A673 (cell line): ENCODE data around the gene UPF1. TPM values are rescaled to one million over a fixed set of nuclear protein-coding genes. Genes with fewer than 3 reads are reported as not detected.

Source experiments
- BruUV-seq: library from RNA; stranded (reverse); fragments of 400-500 nt; replicated peaks from 2 replicates; lab custom pipeline; 2021; lab: Mats Ljungman, UMichigan
- CTCF ChIA-PET: fragments of 300-600 bp; sonication (Branson Sonifier 250); formaldehyde crosslinking; loops from one replicate; lab custom pipeline; 2022; ENCODE audit warnings: antibody characterized with exemption; lab: Charles Lee
- POLR2A ChIA-PET: fragments of 300-600 bp; sonication (Branson Sonifier 250); formaldehyde crosslinking; loops from one replicate; lab custom pipeline; 2022; ENCODE audit warnings: antibody characterized with exemption; ENCODE audit not compliant: low non-redundant PET; lab: Charles Lee
- DNase-seq: peaks from one replicate; pipeline ENCODE4 v3.0.0-alpha.2; 2015; ENCODE audit warnings: low spot score
- H3K27ac ChIP-seq: fragments of 200-600 bp; sonication (generic); 2 replicates; pipeline ENCODE4 v1.5.1; 2016; ENCODE audit warnings: mixed run types, low read depth, mild to moderate bottlenecking, mixed read lengths, antibody characterized with exemption, low read length; ENCODE audit not compliant: poor library complexity, severe bottlenecking
- H3K27me3 ChIP-seq: fragments of 200-600 bp; sonication (generic); replicated peaks from 2 replicates; pipeline ENCODE4 v1.6.1; 2017; ENCODE audit warnings: mixed run types, low read depth, mild to moderate bottlenecking, mixed read lengths, antibody characterized with exemption, low read length; ENCODE audit not compliant: insufficient read depth, poor library complexity
- H3K36me3 ChIP-seq: fragments of 200-600 bp; sonication (generic); 2 replicates; pipeline ENCODE4 v1.6.1; 2016; ENCODE audit warnings: mixed run types, mild to moderate bottlenecking, mixed read lengths, antibody characterized with exemption, low read length; ENCODE audit not compliant: insufficient read depth, poor library complexity, severe bottlenecking
- H3K4me1 ChIP-seq: fragments of 200-600 bp; sonication (generic); 2 replicates; pipeline ENCODE4 v1.6.1; 2017; ENCODE audit warnings: mixed run types, mild to moderate bottlenecking, mixed read lengths, antibody characterized with exemption, low read length; ENCODE audit not compliant: insufficient read depth, poor library complexity, severe bottlenecking
- H3K4me3 ChIP-seq: fragments of 200-600 bp; sonication (generic); 2 replicates; pipeline ENCODE4 v1.5.1; 2016; ENCODE audit warnings: low read depth, mixed run types, mild to moderate bottlenecking, mixed read lengths, low read length; ENCODE audit not compliant: poor library complexity, severe bottlenecking
- H3K9me3 ChIP-seq: fragments of 200-600 bp; sonication (generic); 2 replicates; pipeline ENCODE4 v1.6.1; 2016; ENCODE audit warnings: mixed run types, low read depth, mild to moderate bottlenecking, mixed read lengths, antibody characterized with exemption, low read length; ENCODE audit not compliant: poor library complexity, severe bottlenecking
- CTCF ChIP-seq: fragments of 300-800, 200-600 bp; sonication (generic); conservative IDR thresholded peaks from 2 replicates; pipeline ENCODE4 v1.5.1; 2017; ENCODE audit warnings: low read depth, mild to moderate bottlenecking, antibody characterized with exemption, low read length, moderate library complexity, mixed read lengths
- EZH2 ChIP-seq: fragments of 200-600 bp; sonication (generic); IDR thresholded peaks from 2 replicates; pipeline ENCODE4 v1.6.1; 2017; ENCODE audit warnings: borderline replicate concordance, low read depth, mild to moderate bottlenecking, mixed read lengths, antibody characterized with exemption, low read length; ENCODE audit not compliant: poor library complexity, severe bottlenecking
- intact Hi-C: fragments of 100-400 bp; cut with micrococcal nuclease; formaldehyde crosslinking; loops from one replicate; pipeline ENCODE4 v1.10.0; 2022; ENCODE audit not compliant: unreplicated experiment
- total RNA-seq: library from RNA; stranded (reverse); gene quantifications from 2 replicates; pipeline ENCODE4 v1.2.3, GENCODE V29; 2021

Gene UPF1
- total RNA-seq, 1 experiment from 2014 or later: 83.8 TPM

GRCh38 chr19:18834644-18834984 lies 2.9 kb downstream of the UPF1 start:
- H3K4me1 ChIP-seq: peaks cover 12% of the 10 kb centered on the region
- H3K36me3 ChIP-seq: peaks cover 21% of the 10 kb centered on the region
- no peaks in the 10 kb centered on the region for H3K27me3 ChIP-seq
- CTCF ChIA-PET: no interaction called here
- TF ChIP-seq CTCF (no peak), EZH2 (no peak)
- H3K9me3 ChIP-seq: no peaks in the 10 kb centered on the region
- POLR2A ChIA-PET: no interaction called here
- H3K27ac ChIP-seq: no peak overlapping the region
- intact Hi-C loops: no loop called here
- DNase-seq: no peak
- no peak overlapping the region for H3K4me3 ChIP-seq
- BruUV-seq: no TSS peak

GRCh38 chr19:18839465-18840287 lies 7.9 kb downstream of the UPF1 start:
- DNase-seq: no peak
- TF ChIP-seq EZH2 (no peak), CTCF (no peak)
- Histone ChIP-seq H3K27me3 (no peaks in the 10 kb centered on the region), H3K4me1 (peaks cover 6% of the 10 kb centered on the region), H3K4me3 (no peak overlapping the region), H3K36me3 (peaks cover 12% of the 10 kb centered on the region), H3K9me3 (no peaks in the 10 kb centered on the region), H3K27ac (no peak overlapping the region)
- BruUV-seq: no TSS peak
- ChIA-PET POLR2A (no interaction called here), CTCF (no interaction called here)
- intact Hi-C loops: no loop called here

- intact Hi-C loops: no loop called here
- CTCF ChIA-PET: no interaction called here
These were observed 8.8 kb downstream of the UPF1 start for GRCh38 chr19:18840288-18841267.

More at GRCh38 chr19:18840288-18841267, 8.8 kb downstream of the UPF1 start:
- Histone ChIP-seq H3K9me3 (no peaks in the 10 kb centered on the region), H3K27me3 (no peaks in the 10 kb centered on the region), H3K36me3 (peaks cover 9% of the 10 kb centered on the region), H3K4me3 (no peak overlapping the region), H3K27ac (no peak overlapping the region), H3K4me1 (peaks cover 6% of the 10 kb centered on the region)
- POLR2A ChIA-PET: interaction anchor here (0.6 kb wide), 1 partner anchor 1946 kb away, joined by 3 read pairs; no protein-coding TSS in a partner anchor
- TF ChIP-seq EZH2 (no peak), CTCF (no peak)
- no TSS peak for BruUV-seq
- DNase-seq: no peak
